NCI-H2227 treated with DMSO at 0.1 percent for 48 hours (cell line): ENCODE data around the gene MAP4.
A peak's percentile ranks its signal among the peaks of the same experiment; 100 is the strongest.
"Not testable (repeated sequence)": the region's sequence is repeated elsewhere in the genome, so short reads cannot be mapped to it uniquely, and the experiment has no call there.

Source experiments
- DNase-seq: peaks from one replicate; lab custom pipeline; 2025; lab: John Stamatoyannopoulos, UW

The MAP4 gene

GRCh38 chr3:47896736-47897135, 119.5 kb downstream of the MAP4 start:
- DNase-seq, result no peak

GRCh38 chr3:47895241-47895640, 121.0 kb downstream of the MAP4 start:
- no peak for DNase-seq

- peak; percentile 44 for DNase-seq
Observed at GRCh38 chr3:47892286-47893040, 123.8 kb downstream of the MAP4 start.

GRCh38 chr3:47891613-47892005, 124.6 kb downstream of the MAP4 start:
- no peak for DNase-seq

- no peak for DNase-seq
Observed at GRCh38 chr3:47890828-47891612, 125.2 kb downstream of the MAP4 start.

- DNase-seq, result no peak
Observed at GRCh38 chr3:47890126-47890827, 125.9 kb downstream of the MAP4 start.

- no peak for DNase-seq
Observed at GRCh38 chr3:47888986-47889757, 127.0 kb downstream of the MAP4 start.

GRCh38 chr3:47887991-47888390, 128.2 kb downstream of the MAP4 start:
- not testable (repeated sequence) for DNase-seq

- DNase-seq, result no peak
Observed at GRCh38 chr3:47885168-47885567, 131.0 kb downstream of the MAP4 start.

- no peak for DNase-seq
Observed at GRCh38 chr3:47884603-47885002, 131.6 kb downstream of the MAP4 start.

- DNase-seq, result no peak
Observed at GRCh38 chr3:47882338-47882737, 133.9 kb downstream of the MAP4 start.

- no peak for DNase-seq
Observed at GRCh38 chr3:47877719-47878118, 138.5 kb downstream of the MAP4 start.

- DNase-seq, result no peak
Observed at GRCh38 chr3:47877290-47877689, 138.9 kb downstream of the MAP4 start.

- DNase-seq, result no peak
Observed at GRCh38 chr3:47874913-47875312, 141.3 kb downstream of the MAP4 start.

- DNase-seq, result no peak
Observed at GRCh38 chr3:47874438-47874837, 141.8 kb downstream of the MAP4 start.

- no peak for DNase-seq
Observed at GRCh38 chr3:47872916-47873315, 143.3 kb downstream of the MAP4 start.

GRCh38 chr3:47871389-47871788, 144.8 kb downstream of the MAP4 start:
- no peak for DNase-seq

GRCh38 chr3:47870702-47871260, 145.4 kb downstream of the MAP4 start:
- DNase-seq, result no peak

- DNase-seq, result no peak
Observed at GRCh38 chr3:47870156-47870555, 146.1 kb downstream of the MAP4 start.

- no peak for DNase-seq
Observed at GRCh38 chr3:47868306-47868705, 147.9 kb downstream of the MAP4 start.

- DNase-seq, result no peak
Observed at GRCh38 chr3:47867451-47868044, 148.7 kb downstream of the MAP4 start.
